Measurements from ENCODE around the gene CST4.
"Not testable (repeated sequence)": the region's sequence is repeated elsewhere in the genome, so short reads cannot be mapped to it uniquely, and the experiment has no call there.

The CST4 gene

GRCh38 chr20:23688684-23689398 lies at the start of gene CST4:
CST4 (minus strand) TSS chr20:23689038; CDS start chr20:23688969, 69 bp downstream.
- DNase-seq, result peak; percentile 49

GRCh38 chr20:23735391-23735790 lies 46.6 kb upstream of the CST4 start:
- not testable (repeated sequence) for DNase-seq

- DNase-seq, result not testable (repeated sequence)
Observed at GRCh38 chr20:23734949-23735348, 46.1 kb upstream of the CST4 start.

GRCh38 chr20:23734440-23734839 lies 45.6 kb upstream of the CST4 start:
- DNase-seq, result not testable (repeated sequence)

- DNase-seq, result no peak
Observed at GRCh38 chr20:23727016-23727415, 38.2 kb upstream of the CST4 start.

- no peak for DNase-seq
Observed at GRCh38 chr20:23725102-23725501, 36.3 kb upstream of the CST4 start.

GRCh38 chr20:23723659-23724307 lies 34.9 kb upstream of the CST4 start:
- DNase-seq, result peak; percentile 53

GRCh38 chr20:23722851-23723250 lies 34.0 kb upstream of the CST4 start:
- DNase-seq, result not testable (repeated sequence)

GRCh38 chr20:23721962-23722361 lies 33.1 kb upstream of the CST4 start:
- no peak for DNase-seq

GRCh38 chr20:23719351-23719750 lies 30.5 kb upstream of the CST4 start:
- not testable (repeated sequence) for DNase-seq

- DNase-seq, result not testable (repeated sequence)
Observed at GRCh38 chr20:23711778-23712177, 22.9 kb upstream of the CST4 start.

GRCh38 chr20:23710771-23711170 lies 21.9 kb upstream of the CST4 start:
- DNase-seq, result no peak

- no peak for DNase-seq
Observed at GRCh38 chr20:23705895-23706294, 17.1 kb upstream of the CST4 start.

GRCh38 chr20:23702021-23702420 lies 13.2 kb upstream of the CST4 start:
- no peak for DNase-seq

GRCh38 chr20:23700931-23701330 lies 12.1 kb upstream of the CST4 start:
- DNase-seq, result no peak

GRCh38 chr20:23697947-23698346 lies 9.1 kb upstream of the CST4 start:
- DNase-seq, result no peak

GRCh38 chr20:23695068-23695395 lies 6.2 kb upstream of the CST4 start:
- peak; percentile 74 for DNase-seq

- DNase-seq, result peak; percentile 54
Observed at GRCh38 chr20:23694178-23695067, 5.6 kb upstream of the CST4 start.

- not testable (repeated sequence) for DNase-seq
Observed at GRCh38 chr20:23692725-23693619, 4.1 kb upstream of the CST4 start.

GRCh38 chr20:23691675-23692074 lies 2.8 kb upstream of the CST4 start:
- DNase-seq, result no peak

- no peak for DNase-seq
Observed at GRCh38 chr20:23690581-23690980, 1.7 kb upstream of the CST4 start.

GRCh38 chr20:23689399-23689690 lies 507 bp upstream of the CST4 start:
- DNase-seq, result no peak

- no peak for DNase-seq
Observed at GRCh38 chr20:23687986-23688385, 852 bp downstream of the CST4 start.
